GM19193 (cell line): ENCODE measurements around the gene CLASP1.

Experiments
- POLR2A ChIP-seq: IDR thresholded peaks from 4 replicates; pipeline ENCODE4 v1.6.1; 2011; ENCODE audit not compliant: insufficient read depth, insufficient read length; ENCODE audit errors: extremely low read depth

Gene CLASP1

DNA sequence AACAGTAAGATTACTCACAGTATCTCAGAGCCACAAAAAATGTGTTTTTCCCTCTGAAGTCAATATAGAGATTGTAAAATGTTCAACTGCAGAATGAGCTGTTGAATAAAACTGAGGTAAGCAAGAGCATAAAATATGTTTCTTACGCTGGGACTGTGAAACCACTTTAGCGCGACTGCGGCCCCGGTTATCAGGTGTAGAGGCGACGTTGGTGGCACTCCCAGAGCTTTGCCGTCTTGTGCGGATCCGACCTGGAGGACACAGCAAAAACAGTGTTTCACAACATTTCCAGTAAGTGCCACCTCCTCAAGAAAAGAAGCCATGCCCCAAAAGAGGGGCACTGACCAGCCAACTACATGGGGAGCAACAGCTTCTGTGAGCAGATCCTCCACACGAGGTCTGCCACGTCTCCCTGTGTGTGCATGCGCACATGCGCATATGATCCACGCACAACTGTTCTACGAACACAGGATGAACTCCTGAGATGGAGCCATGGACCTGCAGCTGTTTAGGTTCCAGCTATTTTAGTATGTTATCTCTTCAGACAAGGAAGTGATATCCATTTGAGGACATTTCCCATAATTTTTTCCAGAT, 219.2 kb downstream of the CLASP1 start:
- no peak for TF ChIP-seq POLR2A

GRCh38 chr2:121429119-121429903, 220.0 kb downstream of the CLASP1 start:
- TF ChIP-seq POLR2A, result no peak

DNA sequence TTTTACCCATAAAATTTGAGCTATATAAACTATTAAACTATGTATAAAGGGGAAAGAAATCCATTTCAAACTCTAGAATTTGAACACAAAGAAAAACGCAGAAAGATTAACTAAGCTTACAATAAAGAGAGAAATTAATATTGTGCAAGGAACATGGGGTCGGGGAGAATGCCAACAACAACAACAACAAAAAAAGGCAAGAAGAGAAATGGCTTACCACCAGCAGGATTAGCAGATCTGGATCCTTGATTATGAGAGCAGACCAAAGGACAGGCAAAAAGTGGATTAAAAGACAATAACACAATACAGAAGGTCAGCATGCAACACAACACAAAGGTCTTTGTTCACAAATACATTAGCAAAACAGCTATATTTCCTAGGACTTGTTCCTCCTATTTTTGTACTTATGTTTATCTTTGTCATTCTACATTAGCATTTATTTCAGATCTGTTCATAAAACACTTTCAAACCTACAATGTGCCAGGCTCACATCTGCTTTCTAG, 222.0 kb downstream of the CLASP1 start:
- TF ChIP-seq POLR2A, result no peak

GRCh38 chr2:121420486-121420885, 228.8 kb downstream of the CLASP1 start:
- no peak for TF ChIP-seq POLR2A

- no peak for TF ChIP-seq POLR2A
These were observed 230.1 kb downstream of the CLASP1 start for GRCh38 chr2:121419081-121419699.

DNA sequence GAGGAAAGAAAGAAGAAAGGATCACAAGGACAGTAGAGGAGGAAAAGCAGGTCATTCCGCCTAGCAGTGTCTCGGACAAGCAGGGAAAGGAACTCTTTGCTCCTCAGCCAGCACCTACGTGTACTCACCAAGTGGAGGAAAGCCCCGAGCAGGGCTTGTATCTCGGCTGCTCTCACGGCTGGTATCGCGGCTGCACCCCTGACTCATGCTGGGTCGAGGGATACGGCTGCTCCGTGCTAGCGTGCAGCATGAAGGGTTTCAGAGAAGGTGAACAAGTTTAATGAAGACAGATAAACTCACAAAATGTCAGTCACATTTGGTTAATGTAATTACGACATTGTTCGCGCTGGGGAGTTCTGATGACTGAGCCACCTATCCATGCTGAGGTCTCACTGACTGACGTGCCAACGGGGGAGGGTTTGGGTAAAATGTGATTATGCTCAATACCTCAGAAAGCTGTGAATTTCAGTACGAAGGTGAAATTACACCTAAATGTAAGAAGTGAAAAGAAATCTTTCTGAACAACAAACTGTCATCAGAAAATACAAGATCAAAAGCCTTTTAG, 230.7 kb downstream of the CLASP1 start:
- no peak for TF ChIP-seq POLR2A

DNA sequence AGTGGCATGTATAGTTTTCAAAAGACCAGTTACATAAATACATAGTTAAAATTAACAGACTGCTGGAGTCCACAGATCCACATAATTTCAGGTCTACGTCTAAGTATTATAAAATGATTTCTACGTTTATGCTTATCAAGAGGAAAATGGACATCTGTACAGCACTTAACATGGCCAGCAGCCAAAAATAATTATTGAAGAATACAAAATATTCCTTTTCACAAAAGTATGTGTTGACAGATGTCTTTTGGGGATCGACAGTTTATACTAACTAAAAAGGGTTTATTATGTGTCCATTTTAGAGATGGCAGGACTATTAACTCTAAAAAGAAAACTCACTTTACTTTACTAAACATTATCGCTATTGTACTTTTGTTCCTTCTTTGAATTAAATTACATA, 231.4 kb downstream of the CLASP1 start:
- no peak for TF ChIP-seq POLR2A

DNA sequence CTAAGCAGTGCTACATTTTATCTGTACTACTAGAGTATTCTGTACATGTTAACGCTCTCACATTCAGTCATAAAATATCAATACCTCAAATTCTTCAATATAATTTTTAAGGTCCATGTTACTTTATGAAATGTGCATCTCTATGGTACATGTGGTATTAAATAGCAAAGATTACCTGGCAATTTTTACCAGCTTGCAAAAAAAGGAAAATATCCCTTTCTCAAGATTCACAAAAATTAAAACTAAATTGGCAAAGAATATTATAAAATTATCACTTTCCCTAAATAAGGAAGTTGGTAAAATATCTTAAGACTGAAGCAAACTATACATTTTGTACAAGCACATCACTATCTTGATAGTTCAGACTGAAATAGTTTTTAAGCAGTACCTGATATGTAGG, 233.5 kb downstream of the CLASP1 start:
- TF ChIP-seq POLR2A, result no peak

DNA sequence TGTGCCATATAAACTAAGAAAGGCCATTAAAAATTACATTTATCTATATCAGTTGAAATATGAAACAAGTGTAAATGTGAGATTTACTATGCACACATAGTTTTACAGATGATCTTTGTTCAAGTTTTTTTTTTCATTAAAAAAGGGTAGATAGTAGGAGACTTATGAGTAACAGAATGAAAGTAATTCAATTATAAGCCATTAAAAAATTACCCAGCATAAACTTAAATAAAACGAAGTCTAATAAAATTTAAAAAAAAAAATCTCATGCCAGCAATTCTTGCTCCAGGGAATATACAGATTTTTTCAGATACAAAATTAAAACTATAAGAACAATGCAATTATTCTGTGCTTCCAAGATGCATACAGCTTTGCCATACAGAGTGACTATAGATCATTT, 236.9 kb downstream of the CLASP1 start:
- no peak for TF ChIP-seq POLR2A

DNA sequence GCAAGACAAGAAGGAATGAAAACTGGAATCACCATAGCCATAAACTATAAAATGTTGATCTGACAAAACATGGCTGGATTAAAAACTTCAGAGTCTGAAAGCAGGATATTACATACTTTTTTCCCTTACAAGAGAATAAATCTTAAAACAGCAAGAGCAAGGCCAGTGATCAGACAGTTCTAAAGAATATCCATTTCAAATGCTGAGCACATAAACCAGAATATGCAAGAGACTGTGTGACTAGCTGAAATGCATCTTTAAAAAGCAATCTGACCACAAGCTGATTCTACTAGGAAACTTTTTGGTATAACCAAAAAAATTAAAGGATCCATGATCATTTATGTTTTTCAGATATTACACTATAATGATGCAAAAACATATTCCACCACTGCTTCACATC, 239.3 kb downstream of the CLASP1 start:
- TF ChIP-seq POLR2A, result no peak

DNA sequence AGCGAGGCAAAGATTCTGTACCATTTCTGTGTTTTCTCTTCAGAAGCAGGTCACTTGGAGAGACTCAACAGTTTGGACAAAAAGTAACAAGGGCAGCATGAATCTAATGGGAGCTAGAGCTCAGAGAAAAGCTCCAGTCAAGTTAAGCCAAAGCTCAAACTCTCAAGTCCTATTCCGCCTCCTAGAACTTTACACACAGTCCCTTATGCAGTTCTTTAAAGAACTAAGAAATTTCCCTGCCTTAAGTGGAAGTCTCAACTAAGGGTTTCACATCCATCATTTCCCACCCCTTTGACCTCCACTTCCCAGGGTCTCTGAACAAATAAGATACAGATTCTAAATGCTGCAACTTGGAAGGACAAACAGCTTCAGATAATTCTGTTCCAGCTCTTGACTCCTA, 239.9 kb downstream of the CLASP1 start:
- no peak for TF ChIP-seq POLR2A

DNA sequence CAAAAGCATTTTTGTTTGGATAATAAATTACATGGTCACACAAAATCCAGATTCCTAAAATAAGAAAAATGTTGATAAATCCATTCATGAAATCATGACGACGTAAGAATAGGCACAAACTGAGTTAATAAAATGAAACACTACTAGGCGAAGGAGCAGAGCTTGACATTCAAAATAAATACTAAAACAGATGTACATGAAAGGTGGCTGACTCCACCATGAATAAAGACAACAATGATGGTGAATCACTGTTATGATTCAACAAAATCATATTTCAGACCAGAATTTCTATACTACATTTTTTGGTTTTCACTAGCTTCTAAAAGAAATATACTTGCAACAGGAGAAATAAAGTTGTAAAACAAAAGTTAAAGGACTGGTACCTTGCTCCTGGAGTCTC, 240.6 kb downstream of the CLASP1 start:
- no peak for TF ChIP-seq POLR2A

DNA sequence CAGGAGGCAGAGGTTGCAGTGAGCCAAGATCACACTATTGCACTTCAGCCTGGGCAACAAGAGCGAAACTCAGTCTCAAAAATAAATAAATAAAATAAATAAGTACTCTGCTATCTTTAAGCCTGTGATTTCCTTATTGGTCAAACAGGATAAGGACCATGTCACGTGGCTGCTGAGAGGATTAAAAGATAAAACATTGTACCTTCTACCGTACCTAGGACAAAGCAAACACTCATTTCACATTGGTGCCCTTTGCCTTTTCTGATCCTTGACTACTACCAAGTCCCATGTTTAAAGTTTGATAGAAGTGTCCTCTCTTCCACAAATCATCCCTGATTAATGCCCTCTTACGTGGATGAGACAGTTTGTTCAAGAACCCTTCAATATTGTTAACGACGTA, 244.0 kb downstream of the CLASP1 start:
- TF ChIP-seq POLR2A, result no peak

GRCh38 chr2:121400201-121400600, 249.1 kb downstream of the CLASP1 start:
- TF ChIP-seq POLR2A, result no peak

DNA sequence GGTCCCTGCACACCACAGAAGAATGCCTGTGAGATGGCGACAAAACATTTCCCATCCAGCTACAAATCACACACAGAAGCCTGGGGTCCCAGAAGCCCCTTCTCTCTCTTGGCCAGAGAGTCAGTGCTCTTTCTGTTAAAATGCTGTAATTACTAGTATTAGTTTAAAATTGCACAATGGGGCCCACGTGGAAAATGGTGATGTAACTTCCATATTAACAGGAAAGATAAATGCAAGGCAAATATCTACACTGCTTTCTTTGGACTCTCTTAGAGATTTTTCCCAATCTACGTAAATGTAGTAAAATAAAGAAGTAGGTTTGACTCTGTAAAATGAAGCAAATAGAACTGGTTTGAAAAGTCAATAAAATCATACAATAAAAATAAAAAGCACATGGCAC, 250.4 kb downstream of the CLASP1 start:
- TF ChIP-seq POLR2A, result no peak
